ENCODE results near the gene MXRA8.
A peak's percentile ranks its signal among the peaks of the same experiment; 100 is the strongest.

GRCh38 chr1:1399872-1400575 is 41.7 kb upstream of the MXRA8 start:
- TF ChIP-seq POLR2A (IDR thresholded peaks at IDR 0.05; ENCODE audit: low read depth, low read length) = no peak; the same call in 1 of the 2 replicates
- peak; percentile 65 for TF ChIP-seq POLR2AphosphoS5 (IDR thresholded peaks at IDR 0.05; ENCODE audit: low read depth, low read length)
- no peak; the same call in 1 of the 2 replicates for TF ChIP-seq POU2F2 (IDR thresholded peaks at IDR 0.05; ENCODE audit: low read depth, low read length)
- no peak for TF ChIP-seq PAX5 (IDR thresholded peaks at IDR 0.05; ENCODE audit: insufficient read depth, low read length, severe bottlenecking)
- TF ChIP-seq TAF1 (IDR thresholded peaks at IDR 0.05; ENCODE audit: low read depth, low read length) = 0 out of 2 replicates have a peak, but pooled peaks have one; percentile 20
